GM18519 (cell line): ENCODE results near the gene L3MBTL4.

ENCODE experiments used
- ATAC-seq: cut with Tn5 transposase; IDR thresholded peaks from one replicate; pipeline ENCODE4 v1.9.1; 2021; ENCODE audit warnings: mild to moderate bottlenecking, moderate library complexity; ENCODE audit not compliant: unreplicated experiment, low FRiP score

L3MBTL4 gene

GRCh38 chr18:5974696-5975095, 440.0 kb downstream of the L3MBTL4 start:
- no peak for ATAC-seq

DNA sequence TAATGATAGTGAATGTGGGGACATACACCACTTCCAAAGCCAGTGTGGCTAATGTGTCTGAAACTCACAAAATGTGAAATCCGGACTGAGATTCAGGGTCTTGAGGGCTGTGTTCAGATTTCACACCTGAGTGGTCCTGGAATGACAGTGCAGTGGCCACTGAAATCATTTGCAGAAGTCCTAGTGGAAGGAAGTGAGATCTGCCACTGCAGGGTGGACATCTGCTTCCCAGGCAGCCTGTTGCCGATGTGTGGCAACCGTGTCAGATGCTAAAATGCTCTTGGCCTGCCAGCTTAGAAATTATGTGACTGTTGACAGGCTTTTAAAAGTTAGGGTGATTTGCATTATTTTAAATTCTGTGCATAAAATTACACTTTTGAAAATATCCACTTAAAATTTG, 441.6 kb downstream of the L3MBTL4 start:
- no peak for ATAC-seq

DNA sequence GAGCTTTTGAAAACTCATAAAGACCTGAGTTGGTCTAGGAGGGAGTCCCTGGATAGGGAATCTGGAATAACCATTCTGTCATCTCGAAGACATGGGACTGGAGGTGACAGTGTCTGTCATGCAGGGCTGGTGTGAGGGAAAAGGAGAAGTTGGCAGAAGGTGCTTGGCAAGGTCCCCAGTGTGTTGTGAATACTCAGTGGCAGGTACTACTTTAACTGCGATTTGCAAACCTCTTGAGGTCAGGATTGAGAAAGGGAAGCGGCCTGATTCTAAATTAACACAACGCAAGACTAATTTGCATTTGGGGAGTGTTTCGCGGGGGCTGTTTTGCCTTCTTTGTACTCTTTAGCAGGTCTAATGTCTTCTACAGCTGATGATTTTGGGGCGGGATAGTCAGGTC, 442.4 kb downstream of the L3MBTL4 start:
- ATAC-seq: peak; percentile 28

- ATAC-seq: no peak
Observed at GRCh38 chr18:5969989-5970403, 444.7 kb downstream of the L3MBTL4 start.

DNA sequence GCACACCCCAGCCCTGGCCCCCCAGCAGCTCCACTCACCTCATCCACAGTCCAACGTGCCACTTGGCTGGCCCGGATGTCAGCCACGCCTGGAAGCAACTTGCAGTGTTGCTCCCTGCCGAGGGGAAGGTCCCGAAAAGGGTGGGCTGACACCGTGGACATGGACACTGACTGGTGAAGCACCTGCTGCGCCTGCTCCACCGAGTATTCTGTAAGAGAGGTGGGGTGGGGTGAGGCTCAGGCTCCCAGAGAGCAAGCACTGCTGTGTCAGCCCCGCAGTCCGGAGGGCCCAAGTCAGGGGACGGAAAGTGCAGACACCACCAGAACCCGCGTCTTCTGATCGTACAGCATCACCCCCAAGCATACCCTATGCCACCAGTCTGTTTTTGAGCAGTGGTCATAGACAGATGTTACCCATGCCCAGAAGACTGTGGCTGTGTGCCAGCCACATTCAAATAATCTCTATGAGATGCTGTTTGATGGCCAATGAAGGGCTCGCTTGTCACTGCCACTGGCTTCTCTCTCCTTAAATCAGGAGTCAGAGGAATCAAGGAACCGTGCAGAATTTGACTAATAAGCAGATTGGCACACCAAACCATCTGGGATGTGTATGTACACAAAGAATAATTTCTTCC, 445.2 kb downstream of the L3MBTL4 start:
- ATAC-seq: no peak

GRCh38 chr18:5967666-5968065, 447.0 kb downstream of the L3MBTL4 start:
- no peak for ATAC-seq

DNA sequence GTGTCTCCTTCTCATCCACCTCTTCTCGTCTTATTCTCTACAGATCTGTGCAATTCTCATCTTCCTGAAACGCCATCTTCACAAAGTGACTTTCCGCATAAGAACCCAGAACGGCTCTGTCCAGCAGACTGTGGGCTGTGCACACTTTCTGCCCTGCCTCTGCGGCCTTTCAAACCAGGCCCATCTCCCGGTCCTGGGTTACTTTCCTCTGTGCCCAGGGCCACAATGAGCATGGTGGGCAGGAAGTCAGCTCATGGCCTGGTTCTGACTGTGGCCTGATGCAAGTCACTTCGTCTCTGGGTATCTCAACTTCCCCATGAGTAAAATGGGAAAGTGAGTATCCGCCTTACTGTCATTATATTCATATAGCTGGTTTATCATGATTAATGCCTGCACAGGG, 447.7 kb downstream of the L3MBTL4 start:
- ATAC-seq: no peak

GRCh38 chr18:5966514-5966913, 448.2 kb downstream of the L3MBTL4 start:
- no peak for ATAC-seq

DNA sequence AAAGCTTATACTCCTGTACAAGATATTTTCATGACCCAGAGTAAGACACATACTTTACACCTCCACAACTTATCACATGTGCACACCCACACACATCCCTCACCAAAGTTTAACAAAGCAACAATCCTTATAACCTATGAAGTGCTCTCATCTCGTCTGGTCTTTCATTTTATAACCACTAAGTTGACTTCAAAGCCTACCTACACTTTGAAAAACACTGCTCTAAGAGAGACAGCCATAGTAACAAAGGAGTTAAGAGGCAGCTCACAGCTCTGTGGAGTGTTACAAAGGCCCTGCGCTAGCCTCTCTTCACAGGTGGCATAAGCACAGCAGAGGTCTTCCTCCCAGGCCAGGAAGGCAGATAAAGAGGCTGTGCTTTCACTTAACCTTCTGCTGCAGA, 449.7 kb downstream of the L3MBTL4 start:
- ATAC-seq: no peak

GRCh38 chr18:5964596-5964995, 450.1 kb downstream of the L3MBTL4 start:
- no peak for ATAC-seq

GRCh38 chr18:5964108-5964507, 450.6 kb downstream of the L3MBTL4 start:
- no peak for ATAC-seq

DNA sequence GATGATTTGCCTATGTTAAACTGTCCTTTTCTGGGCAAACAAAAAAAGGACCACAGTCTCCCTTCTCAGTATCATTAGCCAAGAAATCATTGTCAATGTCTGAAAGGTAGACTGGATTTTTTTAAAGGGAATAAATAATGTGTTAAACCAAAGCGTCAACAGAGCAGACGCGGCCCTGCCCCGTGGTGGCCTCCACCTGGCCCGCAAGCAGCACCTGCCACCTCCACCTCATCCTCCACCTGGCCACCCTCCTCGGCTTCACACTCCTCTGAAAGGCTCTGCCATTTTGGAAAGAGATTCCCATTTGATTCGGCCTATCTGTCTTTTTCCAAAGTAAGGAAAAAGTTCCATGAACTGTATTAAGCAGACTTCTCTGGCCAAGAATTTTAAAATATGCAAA, 451.4 kb downstream of the L3MBTL4 start:
- ATAC-seq: no peak

DNA sequence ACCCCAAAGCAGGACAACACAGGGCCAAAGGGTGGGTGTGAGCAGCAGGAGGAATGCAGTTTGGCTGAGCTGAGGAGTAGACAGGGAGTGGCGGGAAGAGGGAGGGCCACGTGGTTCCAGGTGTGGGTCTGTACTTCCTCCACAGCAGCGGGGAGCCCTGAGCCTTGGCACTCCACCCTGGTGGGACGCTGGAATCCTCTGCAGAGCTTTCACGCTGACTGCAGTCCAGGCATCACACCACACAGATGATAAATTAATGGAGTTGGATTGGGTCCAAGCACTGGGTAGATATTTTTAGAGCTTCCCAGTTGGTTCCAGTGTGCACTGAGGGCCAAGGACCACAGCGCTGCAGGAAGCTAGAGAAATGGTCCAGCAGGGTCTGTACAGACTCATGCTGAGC, 452.3 kb downstream of the L3MBTL4 start:
- ATAC-seq: no peak

DNA sequence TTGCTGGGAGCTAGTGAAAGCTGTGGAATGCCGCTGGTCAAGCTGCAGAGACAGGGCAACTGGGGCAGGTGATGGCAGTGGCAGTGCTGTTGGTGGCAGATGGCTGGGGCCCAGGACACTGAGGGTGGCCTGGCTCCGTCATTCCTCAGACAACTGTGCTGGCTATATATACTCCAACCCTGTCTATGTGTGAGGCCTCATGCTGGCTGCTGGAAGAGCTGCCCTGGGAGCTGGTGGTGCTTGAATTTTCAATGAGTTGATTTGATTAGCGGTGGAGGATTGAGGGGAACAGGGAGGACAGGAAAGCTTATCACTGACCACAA, 452.9 kb downstream of the L3MBTL4 start:
- ATAC-seq: no peak

DNA sequence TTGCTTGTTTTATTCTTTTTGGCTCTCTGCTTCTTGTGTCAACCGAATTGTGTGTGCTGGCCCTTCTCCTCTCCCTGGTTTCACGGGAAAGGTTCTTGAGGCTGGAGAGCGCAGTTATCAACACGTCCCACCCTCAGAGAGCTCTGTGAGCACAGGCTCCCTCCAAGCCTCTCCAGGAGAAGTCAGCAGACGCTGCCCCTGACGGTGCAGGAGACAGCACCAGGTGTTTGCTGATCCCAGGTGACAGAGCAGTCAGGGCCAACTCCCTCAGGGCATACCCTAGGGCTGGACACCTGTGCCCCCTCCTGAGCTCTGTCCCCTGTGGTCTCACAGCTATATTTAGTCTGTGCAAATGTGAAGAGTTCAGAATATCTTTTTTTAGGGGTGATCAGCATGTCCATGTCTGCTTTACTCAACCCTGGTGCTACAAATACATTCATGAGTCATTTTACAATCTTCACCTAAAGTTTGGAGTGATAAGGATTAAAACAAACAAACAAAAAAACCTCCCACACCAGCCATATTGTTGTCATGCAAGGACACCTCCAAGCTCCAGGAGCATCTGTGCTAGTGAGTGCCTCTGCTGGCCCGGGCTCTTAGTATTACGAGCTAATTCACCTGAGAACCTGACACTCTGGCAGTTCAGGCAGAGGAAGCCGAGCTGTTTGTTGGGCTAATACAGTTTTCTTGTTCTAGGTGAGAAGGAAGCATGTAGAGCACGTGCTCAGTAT, 453.4 kb downstream of the L3MBTL4 start:
- no peak for ATAC-seq

- no peak for ATAC-seq
Observed at GRCh38 chr18:5958822-5959221, 455.9 kb downstream of the L3MBTL4 start.

DNA sequence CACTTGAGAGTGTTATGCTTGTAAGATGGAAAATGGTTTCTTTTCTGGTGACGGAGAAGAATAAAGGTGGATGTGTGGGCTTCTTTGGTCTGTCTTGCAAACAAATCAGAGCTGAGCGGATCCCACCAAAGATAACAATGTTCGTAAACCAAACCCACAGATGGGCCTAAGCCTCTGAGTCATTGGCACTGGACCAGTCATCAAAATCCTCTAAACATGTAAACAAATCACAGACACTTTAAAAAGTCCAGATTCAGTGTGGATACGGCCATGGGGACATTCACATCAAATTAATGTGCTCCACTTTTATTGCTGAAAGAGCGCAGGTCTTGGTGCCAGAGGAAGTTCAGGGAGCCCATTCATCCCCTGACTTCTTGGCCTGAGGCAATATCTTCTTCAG, 458.9 kb downstream of the L3MBTL4 start:
- ATAC-seq: no peak

GRCh38 chr18:5951515-5952091, 463.1 kb downstream of the L3MBTL4 start:
- no peak for ATAC-seq

DNA sequence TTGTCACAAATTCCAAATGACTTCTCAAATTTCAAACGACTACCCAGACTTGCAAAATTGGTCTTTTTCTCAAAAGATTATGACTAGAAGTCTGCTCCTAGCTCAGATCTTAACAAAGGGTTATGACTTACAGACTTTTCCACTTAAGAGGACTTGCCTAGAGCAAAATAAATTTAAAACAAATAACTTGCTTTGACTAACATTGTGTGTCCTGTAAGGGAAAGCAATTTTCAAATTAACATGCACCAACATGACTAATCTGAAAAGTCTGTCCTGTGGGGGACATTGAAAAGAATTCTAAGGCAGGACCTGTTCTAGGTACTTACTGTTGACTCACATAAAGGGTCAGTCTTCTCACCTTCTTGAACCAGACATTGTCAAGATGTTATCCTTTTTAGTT, 465.9 kb downstream of the L3MBTL4 start:
- no peak for ATAC-seq

GRCh38 chr18:5948237-5948636, 466.5 kb downstream of the L3MBTL4 start:
- no peak for ATAC-seq

DNA sequence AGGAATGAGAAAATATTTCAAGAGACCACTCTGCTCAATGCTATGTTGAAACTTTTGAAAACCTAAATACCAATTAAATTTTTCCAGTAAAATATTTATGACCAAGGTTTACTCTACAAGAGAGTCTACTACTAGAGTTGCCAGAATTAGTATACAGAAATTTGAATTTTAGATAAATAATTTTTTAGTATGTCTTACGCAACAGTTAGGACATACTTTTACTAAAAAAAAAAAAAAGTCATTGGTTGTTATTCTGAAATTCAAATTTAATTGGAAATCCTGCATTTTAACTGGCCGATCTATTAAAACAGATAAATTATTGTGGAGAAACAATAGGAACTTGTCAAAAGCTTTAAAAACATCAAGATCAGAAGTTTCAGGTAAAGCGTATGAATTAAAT, 470.3 kb downstream of the L3MBTL4 start:
- ATAC-seq: no peak

DNA sequence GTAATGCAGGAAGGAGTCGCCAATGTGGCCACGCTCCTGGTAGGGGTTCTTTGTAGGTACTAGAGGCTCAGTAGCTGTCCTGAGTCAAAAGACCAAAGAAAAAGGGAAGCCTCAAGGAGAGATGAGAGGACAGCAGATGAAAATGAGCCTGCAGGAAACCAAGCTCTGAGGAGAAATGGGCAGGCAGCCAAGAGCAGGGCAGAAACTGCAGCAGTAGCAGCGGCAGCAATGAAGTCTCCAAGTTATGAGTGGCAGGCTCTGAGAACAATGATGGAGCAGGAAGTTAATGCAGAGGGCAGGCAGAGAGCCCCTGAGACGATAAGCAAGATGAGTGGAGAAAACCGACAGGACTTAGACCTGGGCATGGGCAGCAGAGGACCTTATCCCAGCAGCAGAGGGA, 471.2 kb downstream of the L3MBTL4 start:
- no peak for ATAC-seq
